GM21576 (cell line): ENCODE results near the gene AGXT.
"Not testable (repeated sequence)": the region's sequence is repeated elsewhere in the genome, so short reads cannot be mapped to it uniquely, and the experiment has no call there.

ENCODE experiments used
- ATAC-seq: cut with Tn5 transposase; IDR thresholded peaks from one replicate; pipeline ENCODE4 v1.9.1; 2021; ENCODE audit warnings: mild to moderate bottlenecking, moderate library complexity; ENCODE audit not compliant: unreplicated experiment

Gene AGXT

GRCh38 chr2:240839152-240840143 is 29.2 kb upstream of the AGXT start:
- ATAC-seq = no peak

- ATAC-seq = no peak
Observed at GRCh38 chr2:240840435-240841060, 28.1 kb upstream of the AGXT start.

GRCh38 chr2:240846309-240846708 is 22.3 kb upstream of the AGXT start:
- not testable (repeated sequence) for ATAC-seq

GRCh38 chr2:240846873-240847595 is 21.6 kb upstream of the AGXT start:
- ATAC-seq = no peak

- no peak for ATAC-seq
Observed at GRCh38 chr2:240847817-240848216, 20.8 kb upstream of the AGXT start.

GRCh38 chr2:240848900-240849680 is 19.5 kb upstream of the AGXT start:
- no peak for ATAC-seq

- no peak for ATAC-seq
Observed at GRCh38 chr2:240850026-240850425, 18.6 kb upstream of the AGXT start.

GRCh38 chr2:240850756-240851077 is 17.9 kb upstream of the AGXT start:
- no peak for ATAC-seq

- ATAC-seq = no peak
Observed at GRCh38 chr2:240851078-240851991, 17.3 kb upstream of the AGXT start.

- ATAC-seq = no peak
Observed at GRCh38 chr2:240852671-240853314, 15.8 kb upstream of the AGXT start.

- ATAC-seq = no peak
Observed at GRCh38 chr2:240855670-240856069, 13.0 kb upstream of the AGXT start.

GRCh38 chr2:240856151-240856980 is 12.3 kb upstream of the AGXT start:
- no peak for ATAC-seq

GRCh38 chr2:240857039-240858008 is 11.3 kb upstream of the AGXT start:
- no peak for ATAC-seq

GRCh38 chr2:240858321-240858720 is 10.3 kb upstream of the AGXT start:
- no peak for ATAC-seq

- no peak for ATAC-seq
Observed at GRCh38 chr2:240858871-240859270, 9.8 kb upstream of the AGXT start.

- ATAC-seq = no peak
Observed at GRCh38 chr2:240861547-240861946, 7.1 kb upstream of the AGXT start.

- ATAC-seq = no peak
Observed at GRCh38 chr2:240864475-240864874, 4.1 kb upstream of the AGXT start.
